Keratinocyte (primary cell): Measurements from ENCODE around the gene EPAS1.

Experiments
- CTCF ChIP-seq, 3 experiments: IDR thresholded peaks in 1 of 3; conservative IDR thresholded peaks in 1 of 3; optimal IDR thresholded peaks in 1 of 3; 2 replicates in 2 of 3; 3 replicates in 1 of 3; pipeline versions ENCODE3 to v1.5.1; 2011; ENCODE audit warnings: low read length in 3 of 3, mild to moderate bottlenecking in 3 of 3, moderate library complexity in 2 of 3, control low read depth in 1 of 3, inconsistent platforms in 1 of 3; ENCODE audit not compliant: insufficient read depth in 2 of 3; ENCODE audit errors: extremely low read depth in 1 of 3
- EZH2 ChIP-seq: IDR thresholded peaks from one replicate; pipeline ENCODE4 v1.6.1; 2012; ENCODE audit warnings: inconsistent platforms, mild to moderate bottlenecking, low read length, moderate library complexity

GRCh38 chr2:46387292-46387691 is 90.1 kb downstream of the EPAS1 start:
- TF ChIP-seq EZH2 (no peak), CTCF (optimal IDR thresholded peaks at IDR 0.05 in 1 of 3, IDR thresholded peaks at IDR 0.05 in 1 of 3, conservative IDR thresholded peaks at IDR 0.05 in 1 of 3; ENCODE audit: extremely low read depth in 1 of 3, insufficient read depth in 2 of 3, low read length in 3 of 3) (no peak)
